ENCODE data around the gene BPI. TPM values are rescaled to one million over a fixed set of nuclear protein-coding genes. Genes with fewer than 3 reads are reported as not detected.
"Not testable (repeated sequence)": the region's sequence is repeated elsewhere in the genome, so short reads cannot be mapped to it uniquely, and the experiment has no call there.

BPI gene
- polyA plus RNA-seq, 4 donors, result 0.13 to 6.3 (median 1.2) TPM

GRCh38 chr20:38277285-38277684, 26.7 kb upstream of the BPI start:
- DNase-seq (ENCODE audit: low read depth in 4 of 4, low spot score in 3 of 4), result no peak

GRCh38 chr20:38277691-38278090, 26.3 kb upstream of the BPI start:
- DNase-seq (ENCODE audit: low read depth in 4 of 4, low spot score in 3 of 4), result no peak

- no peak for DNase-seq (ENCODE audit: low read depth in 4 of 4, low spot score in 3 of 4)
Observed at GRCh38 chr20:38278131-38278530, 25.8 kb upstream of the BPI start.

- DNase-seq (ENCODE audit: low read depth in 4 of 4, low spot score in 3 of 4), result no peak
Observed at GRCh38 chr20:38278763-38279162, 25.2 kb upstream of the BPI start.

- not testable (repeated sequence) for DNase-seq (ENCODE audit: low read depth in 4 of 4, low spot score in 3 of 4)
Observed at GRCh38 chr20:38281176-38281915, 22.6 kb upstream of the BPI start.

- no peak for DNase-seq (ENCODE audit: low read depth in 4 of 4, low spot score in 3 of 4)
Observed at GRCh38 chr20:38283236-38283635, 20.7 kb upstream of the BPI start.

GRCh38 chr20:38284066-38284650, 19.8 kb upstream of the BPI start:
- not testable (repeated sequence) for DNase-seq (ENCODE audit: low read depth in 4 of 4, low spot score in 3 of 4)

- DNase-seq (ENCODE audit: low read depth in 4 of 4, low spot score in 3 of 4), result no peak
Observed at GRCh38 chr20:38284893-38285444, 19.0 kb upstream of the BPI start.

GRCh38 chr20:38286586-38287531, 17.1 kb upstream of the BPI start:
- no peak for DNase-seq (ENCODE audit: low read depth in 4 of 4, low spot score in 3 of 4)

GRCh38 chr20:38290829-38291814, 12.8 kb upstream of the BPI start:
- no peak for DNase-seq (ENCODE audit: low read depth in 4 of 4, low spot score in 3 of 4)

GRCh38 chr20:38291966-38292365, 12.0 kb upstream of the BPI start:
- no peak for DNase-seq (ENCODE audit: low read depth in 4 of 4, low spot score in 3 of 4)

GRCh38 chr20:38293491-38294065, 10.4 kb upstream of the BPI start:
- no peak for DNase-seq (ENCODE audit: low read depth in 4 of 4, low spot score in 3 of 4)

- DNase-seq (ENCODE audit: low read depth in 4 of 4, low spot score in 3 of 4), result no peak
Observed at GRCh38 chr20:38294076-38294591, 9.8 kb upstream of the BPI start.

- DNase-seq (ENCODE audit: low read depth in 4 of 4, low spot score in 3 of 4), result no peak
Observed at GRCh38 chr20:38295811-38296210, 8.1 kb upstream of the BPI start.

GRCh38 chr20:38296433-38296832, 7.5 kb upstream of the BPI start:
- no peak for DNase-seq (ENCODE audit: low read depth in 4 of 4, low spot score in 3 of 4)

- DNase-seq (ENCODE audit: low read depth in 4 of 4, low spot score in 3 of 4), result no peak
Observed at GRCh38 chr20:38297916-38298674, 5.9 kb upstream of the BPI start.

- no peak for DNase-seq (ENCODE audit: low read depth in 4 of 4, low spot score in 3 of 4)
Observed at GRCh38 chr20:38298768-38299288, 5.1 kb upstream of the BPI start.

GRCh38 chr20:38299963-38300362, 4.0 kb upstream of the BPI start:
- no peak for DNase-seq (ENCODE audit: low read depth in 4 of 4, low spot score in 3 of 4)

All from left renal pelvis (tissue), 4 donors.